ENCODE data around the gene RBM19. TPM values are rescaled to one million over a fixed set of nuclear protein-coding genes. Genes with fewer than 3 reads are reported as not detected.
"Not testable (repeated sequence)": the region's sequence is repeated elsewhere in the genome, so short reads cannot be mapped to it uniquely, and the experiment has no call there.

Gene RBM19
- total and polyA plus RNA-seq, 2 donors (not counting 1 experiment from before 2014, with no cell fraction given): 10.5 to 16.5 TPM

DNA sequence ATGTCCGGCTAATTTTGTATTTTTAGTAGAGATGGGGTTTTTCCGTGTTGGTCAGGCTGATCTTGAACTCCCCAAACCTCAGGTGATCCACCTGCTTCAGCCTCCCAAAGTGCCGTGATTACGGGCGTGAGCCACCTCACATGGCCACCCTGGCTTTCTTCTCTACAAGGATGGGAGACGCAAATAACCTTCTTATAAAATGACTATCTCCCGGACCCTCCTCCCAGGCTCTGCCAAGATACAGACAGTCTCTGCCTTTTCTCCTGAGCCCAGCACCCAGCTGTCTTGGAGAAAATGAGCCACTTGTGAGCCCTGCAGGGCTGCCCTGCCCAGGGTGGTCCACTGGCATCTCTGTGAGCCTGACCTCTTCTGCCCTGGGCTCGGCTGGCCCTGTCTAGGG is 34.7 kb upstream of the RBM19 start:
- Histone ChIP-seq H3K4me3 (replicated peaks in 1 of 4; ENCODE audit: control extremely low read depth in 1 of 4, insufficient read depth in 1 of 4, low read depth in 3 of 4, low read length in 4 of 4) (no peak overlapping the region), H3K36me3 (ENCODE audit: control insufficient read depth, insufficient read depth, low read length) (no peaks in the 10 kb centered on the region), H3K27me3 (ENCODE audit: control insufficient read depth, insufficient read depth, low read length) (peaks cover 3% of the 10 kb centered on the region), H3K27ac (ENCODE audit: insufficient read depth, low read length) (no peak overlapping the region), H3K4me1 (ENCODE audit: control insufficient read depth, extremely low read depth, insufficient read depth, low read length) (no peaks in the 10 kb centered on the region), H3K9me3 (ENCODE audit: control insufficient read depth, insufficient read depth, low read depth, low read length) (no peaks in the 10 kb centered on the region), H3K9ac (ENCODE audit: insufficient read depth, low read length) (no peak overlapping the region), H3K4me2 (ENCODE audit: extremely low read depth, insufficient read depth, low read length) (no peak overlapping the region), H4K20me1 (ENCODE audit: control insufficient read depth, extremely low read depth, insufficient read depth, low read length) (no peaks in the 10 kb centered on the region), H3K79me2 (ENCODE audit: control insufficient read depth, insufficient read depth, low read length) (no peaks in the 10 kb centered on the region), H2AFZ (ENCODE audit: low read length) (no peak overlapping the region)
- no peak for DNase-seq (ENCODE audit: low read depth in 2 of 2)
- no peak for TF ChIP-seq CTCF (conservative IDR thresholded peaks at IDR 0.05 in 1 of 2, IDR thresholded peaks at IDR 0.05 in 1 of 2; ENCODE audit: low read depth in 1 of 2, low read length in 2 of 2)
- no peak for TF ChIP-seq EZH2 (IDR thresholded peaks at IDR 0.05; ENCODE audit: low read length, missing control alignments)

DNA sequence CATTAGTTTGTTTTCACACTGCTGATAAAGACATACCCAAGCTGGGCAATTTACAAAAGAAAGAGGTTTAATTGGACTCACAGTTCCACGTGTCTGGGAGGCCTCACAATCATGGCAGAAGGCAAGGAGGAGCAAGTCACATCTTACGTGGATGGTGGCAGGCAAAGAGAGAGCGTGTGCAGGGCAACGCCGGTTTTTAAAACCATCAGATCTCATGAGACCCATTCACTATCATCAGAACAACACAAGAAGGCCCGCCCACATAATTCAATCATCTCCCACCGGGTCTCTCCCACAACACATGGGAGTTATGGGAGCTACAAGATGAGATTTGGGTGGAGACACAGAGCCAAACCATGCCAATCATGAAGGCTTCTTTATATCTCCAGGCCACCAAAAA is 34.1 kb upstream of the RBM19 start:
- not testable (repeated sequence) for H3K27ac ChIP-seq (ENCODE audit: insufficient read depth, low read length); H2AFZ ChIP-seq (ENCODE audit: low read length); H3K4me3 ChIP-seq (replicated peaks in 1 of 4; ENCODE audit: control extremely low read depth in 1 of 4, insufficient read depth in 1 of 4, low read depth in 3 of 4, low read length in 4 of 4); H3K9ac ChIP-seq (ENCODE audit: insufficient read depth, low read length); H3K27me3 ChIP-seq (ENCODE audit: control insufficient read depth, insufficient read depth, low read length); H3K9me3 ChIP-seq (ENCODE audit: control insufficient read depth, insufficient read depth, low read depth, low read length); H3K36me3 ChIP-seq (ENCODE audit: control insufficient read depth, insufficient read depth, low read length); H3K4me2 ChIP-seq (ENCODE audit: extremely low read depth, insufficient read depth, low read length); H4K20me1 ChIP-seq (ENCODE audit: control insufficient read depth, extremely low read depth, insufficient read depth, low read length); H3K79me2 ChIP-seq (ENCODE audit: control insufficient read depth, insufficient read depth, low read length); DNase-seq (ENCODE audit: low read depth in 2 of 2); H3K4me1 ChIP-seq (ENCODE audit: control insufficient read depth, extremely low read depth, insufficient read depth, low read length)

DNA sequence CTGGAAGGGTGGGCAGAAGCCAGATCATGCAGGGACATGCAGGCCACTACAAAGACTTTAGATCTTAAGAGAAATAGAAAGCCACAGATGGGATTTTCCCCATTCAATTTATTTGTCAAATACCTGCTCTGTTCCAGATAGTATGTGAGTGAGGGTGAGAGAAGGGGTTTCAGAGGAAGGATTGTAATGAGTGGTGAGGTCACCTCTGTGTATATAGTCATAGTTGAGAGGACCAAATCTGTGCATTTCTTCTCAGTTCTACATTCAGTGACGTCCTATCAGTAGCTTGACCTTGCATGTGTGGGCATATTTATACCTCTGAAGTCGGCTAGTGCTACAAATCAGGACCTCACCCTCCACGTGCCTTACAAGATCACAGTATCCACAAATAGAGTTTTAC is 31.2 kb upstream of the RBM19 start:
- no peaks in the 10 kb centered on the region for H3K4me1 ChIP-seq (ENCODE audit: control insufficient read depth, extremely low read depth, insufficient read depth, low read length)
- no peaks in the 10 kb centered on the region for H3K79me2 ChIP-seq (ENCODE audit: control insufficient read depth, insufficient read depth, low read length)
- H3K9ac ChIP-seq (ENCODE audit: insufficient read depth, low read length): no peak overlapping the region
- H3K4me3 ChIP-seq (replicated peaks in 1 of 4; ENCODE audit: control extremely low read depth in 1 of 4, insufficient read depth in 1 of 4, low read depth in 3 of 4, low read length in 4 of 4): no peak overlapping the region
- no peak overlapping the region for H3K4me2 ChIP-seq (ENCODE audit: extremely low read depth, insufficient read depth, low read length)
- TF ChIP-seq CTCF (conservative IDR thresholded peaks at IDR 0.05 in 1 of 2, IDR thresholded peaks at IDR 0.05 in 1 of 2; ENCODE audit: low read depth in 1 of 2, low read length in 2 of 2): no peak
- H2AFZ ChIP-seq (ENCODE audit: low read length): no peak overlapping the region
- no peaks in the 10 kb centered on the region for H3K36me3 ChIP-seq (ENCODE audit: control insufficient read depth, insufficient read depth, low read length)
- no peak for DNase-seq (ENCODE audit: low read depth in 2 of 2)
- no peaks in the 10 kb centered on the region for H3K9me3 ChIP-seq (ENCODE audit: control insufficient read depth, insufficient read depth, low read depth, low read length)
- H4K20me1 ChIP-seq (ENCODE audit: control insufficient read depth, extremely low read depth, insufficient read depth, low read length): no peaks in the 10 kb centered on the region
- H3K27ac ChIP-seq (ENCODE audit: insufficient read depth, low read length): no peak overlapping the region
- H3K27me3 ChIP-seq (ENCODE audit: control insufficient read depth, insufficient read depth, low read length): peaks cover 4% of the 10 kb centered on the region

DNA sequence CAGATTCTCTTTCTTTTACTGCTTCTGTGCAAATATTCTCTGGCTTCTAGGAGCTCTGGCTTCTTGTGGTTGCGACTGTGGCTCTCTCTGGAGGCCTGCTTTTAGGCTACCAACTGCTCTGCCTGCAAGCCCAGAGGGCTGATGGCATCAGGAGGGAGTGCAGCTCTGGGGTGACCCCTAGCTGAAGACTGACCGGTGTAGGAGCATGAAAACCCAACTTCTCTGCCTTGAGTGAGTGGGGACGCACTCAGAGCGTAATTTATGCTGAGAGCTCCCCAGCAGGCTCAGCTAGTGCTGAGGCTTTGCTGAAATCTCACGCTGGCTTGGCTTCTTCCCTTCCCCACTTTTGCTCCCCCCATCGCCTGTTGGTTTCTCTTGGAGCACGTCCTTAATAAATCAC is 29.9 kb upstream of the RBM19 start:
- Histone ChIP-seq H3K79me2 (ENCODE audit: control insufficient read depth, insufficient read depth, low read length) (no peaks in the 10 kb centered on the region), H4K20me1 (ENCODE audit: control insufficient read depth, extremely low read depth, insufficient read depth, low read length) (no peaks in the 10 kb centered on the region), H3K4me3 (replicated peaks in 1 of 4; ENCODE audit: control extremely low read depth in 1 of 4, insufficient read depth in 1 of 4, low read depth in 3 of 4, low read length in 4 of 4) (no peak overlapping the region), H3K9ac (ENCODE audit: insufficient read depth, low read length) (no peak overlapping the region), H3K36me3 (ENCODE audit: control insufficient read depth, insufficient read depth, low read length) (no peaks in the 10 kb centered on the region), H3K4me2 (ENCODE audit: extremely low read depth, insufficient read depth, low read length) (no peak overlapping the region), H3K9me3 (ENCODE audit: control insufficient read depth, insufficient read depth, low read depth, low read length) (no peaks in the 10 kb centered on the region), H3K27ac (ENCODE audit: insufficient read depth, low read length) (no peak overlapping the region), H3K4me1 (ENCODE audit: control insufficient read depth, extremely low read depth, insufficient read depth, low read length) (no peaks in the 10 kb centered on the region), H3K27me3 (ENCODE audit: control insufficient read depth, insufficient read depth, low read length) (peaks cover 4% of the 10 kb centered on the region), H2AFZ (ENCODE audit: low read length) (no peak overlapping the region)
- TF ChIP-seq EZH2 (IDR thresholded peaks at IDR 0.05; ENCODE audit: low read length, missing control alignments) (no peak), CTCF (conservative IDR thresholded peaks at IDR 0.05 in 1 of 2, IDR thresholded peaks at IDR 0.05 in 1 of 2; ENCODE audit: low read depth in 1 of 2, low read length in 2 of 2) (peak in 1 of 2 donors; percentile 12)
- DNase-seq (ENCODE audit: low read depth in 2 of 2): no peak
